IMR-90 (cell line): ENCODE data around the gene TMCC3. TPM values are rescaled to one million over a fixed set of nuclear protein-coding genes. Genes with fewer than 3 reads are reported as not detected.

Experiments used
- ATAC-seq: fragments of 200-7000 bp; cut with Tn5 transposase; 2 replicates; pipeline ENCODE4 v1.9.1; 2020; ENCODE audit warnings: low read depth, mild to moderate bottlenecking, moderate library complexity
- BruUV-seq: library from RNA; stranded (reverse); fragments of 400-500 nt; replicated peaks from 2 replicates; lab custom pipeline; 2021; lab: Mats Ljungman, UMichigan
- CTCF ChIA-PET: fragments of 300-600 bp; formaldehyde crosslinking; extraction: SDS; loops from one replicate; lab custom pipeline; 2021; ENCODE audit warnings: antibody characterized with exemption; lab: Yijun Ruan, JAX
- POLR2A ChIA-PET: fragments of 300-600 bp; sonication (Branson Sonifier 250); formaldehyde crosslinking; loops from one replicate; lab custom pipeline; 2022; ENCODE audit warnings: antibody characterized with exemption; ENCODE audit not compliant: unreplicated experiment; lab: Charles Lee
- DNase-seq: peaks from one replicate; pipeline ENCODE4 v3.0.0; 2013
- H2AFZ ChIP-seq: replicated peaks from 2 replicates; pipeline ENCODE3; 2013; ENCODE audit warnings: low read length, mild to moderate bottlenecking; ENCODE audit not compliant: poor library complexity
- H2AK5ac ChIP-seq: 2 replicates; pipeline ENCODE4 v1.6.1; 2013; ENCODE audit warnings: low read depth, low read length, inconsistent platforms
- H2AK9ac ChIP-seq: replicated peaks from 2 replicates; pipeline ENCODE3; 2013; ENCODE audit warnings: mild to moderate bottlenecking, low read depth, low read length, moderate library complexity; ENCODE audit not compliant: poor library complexity
- H2BK120ac ChIP-seq: 2 replicates; pipeline ENCODE4 v1.6.1; 2013; ENCODE audit warnings: low read depth, low read length, inconsistent platforms
- H2BK15ac ChIP-seq: 3 replicates; pipeline ENCODE4 v1.6.1; 2013; ENCODE audit warnings: low read depth, low read length, inconsistent platforms
- H2BK20ac ChIP-seq: 2 replicates; pipeline ENCODE4 v1.6.1; 2013; ENCODE audit warnings: low read depth, mild to moderate bottlenecking, inconsistent platforms, low read length, moderate library complexity
- H2BK5ac ChIP-seq: 2 replicates; pipeline ENCODE4 v1.6.1; 2013; ENCODE audit warnings: mild to moderate bottlenecking, low read depth, low read length, inconsistent platforms; ENCODE audit not compliant: poor library complexity, severe bottlenecking
- H3K14ac ChIP-seq: replicated peaks from 2 replicates; pipeline ENCODE4 v1.6.1; 2013; ENCODE audit warnings: low read depth, low read length, inconsistent platforms
- H3K18ac ChIP-seq: 2 replicates; pipeline ENCODE4 v1.6.1; 2013; ENCODE audit warnings: low read depth, low read length, control low read depth
- H3K23ac ChIP-seq: 2 replicates; pipeline ENCODE4 v1.6.1; 2013; ENCODE audit warnings: low read depth, low read length, inconsistent platforms
- H3K27ac ChIP-seq: 2 replicates; pipeline ENCODE4 v1.5.1; 2013; ENCODE audit warnings: mild to moderate bottlenecking, control low read depth, low read length; ENCODE audit not compliant: insufficient read depth
- H3K27me3 ChIP-seq: 2 replicates; pipeline ENCODE4 v1.6.1; 2013; ENCODE audit warnings: low read length; ENCODE audit not compliant: control insufficient read depth, insufficient read depth
- H3K36me3 ChIP-seq: 2 replicates; pipeline ENCODE4 v1.6.1; 2013; ENCODE audit warnings: low read length, mixed read lengths; ENCODE audit not compliant: control insufficient read depth, insufficient read depth
- H3K4ac ChIP-seq: 2 replicates; pipeline ENCODE4 v1.6.1; 2013; ENCODE audit warnings: low read depth, low read length, inconsistent platforms
- H3K4me1 ChIP-seq: 2 replicates; pipeline ENCODE4 v1.6.1; 2013; ENCODE audit warnings: low read length, mixed read lengths; ENCODE audit not compliant: control insufficient read depth, insufficient read depth
- H3K4me2 ChIP-seq: 2 replicates; pipeline ENCODE4 v1.6.1; 2013; ENCODE audit warnings: low read depth, mild to moderate bottlenecking, control low read depth, low read length, moderate library complexity
- H3K4me3 ChIP-seq: 2 replicates; pipeline ENCODE4 v1.5.1; 2013; ENCODE audit warnings: low read depth, mild to moderate bottlenecking, control low read depth, low read length, moderate library complexity; ENCODE audit not compliant: insufficient read depth
- H3K56ac ChIP-seq: 2 replicates; pipeline ENCODE4 v1.6.1; 2013; ENCODE audit warnings: low read length, inconsistent platforms; ENCODE audit not compliant: insufficient read depth; ENCODE audit errors: extremely low read depth
- H3K79me1 ChIP-seq, 2 experiments: 2 replicates each; pipeline ENCODE4 v1.6.1; 2013; ENCODE audit warnings: low read length in 2 of 2, inconsistent platforms in 1 of 2, low read depth in 1 of 2
- H3K9ac ChIP-seq: 2 replicates; pipeline ENCODE4 v1.6.1; 2013; ENCODE audit warnings: low read depth, low read length, control low read depth
- H3K9me1 ChIP-seq: 2 replicates; pipeline ENCODE4 v1.6.1; 2013; ENCODE audit warnings: low read length, inconsistent platforms; ENCODE audit not compliant: insufficient read depth
- H3K9me3 ChIP-seq: 2 replicates; pipeline ENCODE4 v1.6.1; 2013; ENCODE audit warnings: low read length; ENCODE audit not compliant: control insufficient read depth, insufficient read depth
- H4K20me1 ChIP-seq: 2 replicates; pipeline ENCODE4 v1.6.1; 2013; ENCODE audit warnings: low read length, inconsistent platforms; ENCODE audit not compliant: insufficient read depth
- H4K5ac ChIP-seq: 2 replicates; pipeline ENCODE4 v1.6.1; 2013; ENCODE audit warnings: mild to moderate bottlenecking, low read depth, low read length, control low read depth
- H4K8ac ChIP-seq, 2 experiments: 2 replicates each; pipeline ENCODE4 v1.6.1; 2013; ENCODE audit warnings: low read depth in 2 of 2, low read length in 2 of 2, control low read depth in 1 of 2, inconsistent platforms in 1 of 2
- H4K91ac ChIP-seq: 2 replicates; pipeline ENCODE4 v1.6.1; 2013; ENCODE audit warnings: low read depth, low read length, inconsistent platforms; ENCODE audit not compliant: insufficient read depth
- BHLHE40 ChIP-seq: fragments of 150-350 bp; IDR thresholded peaks from 2 replicates; pipeline ENCODE4 v1.6.1; 2016; ENCODE audit warnings: mild to moderate bottlenecking, low read depth, low read length
- CHD1 ChIP-seq: IDR thresholded peaks from 2 replicates; pipeline ENCODE4 v1.6.1; 2012; ENCODE audit warnings: low read depth, low read length, improper control_type of control experiment
- ELK1 ChIP-seq: fragments of 150-350 bp; IDR thresholded peaks from 2 replicates; pipeline ENCODE4 v1.6.1; 2016; ENCODE audit warnings: low read depth, mild to moderate bottlenecking, low read length, moderate library complexity, borderline replicate concordance
- FOS ChIP-seq: fragments of 150-350 bp; IDR thresholded peaks from 2 replicates; pipeline ENCODE4 v1.6.1; 2016; ENCODE audit warnings: low read depth, low read length
- MAFK ChIP-seq: IDR thresholded peaks from 2 replicates; pipeline ENCODE4 v1.6.1; 2012; ENCODE audit warnings: low read depth, low read length, improper control_type of control experiment
- MXI1 ChIP-seq: IDR thresholded peaks from 2 replicates; pipeline ENCODE4 v1.6.1; 2012; ENCODE audit warnings: low read depth, mild to moderate bottlenecking, low read length, moderate library complexity, borderline replicate concordance
- NFE2L2 ChIP-seq: fragments of 150-350 bp; IDR thresholded peaks from 2 replicates; pipeline ENCODE4 v1.6.1; 2016; ENCODE audit warnings: low read depth, mild to moderate bottlenecking, low read length
- RCOR1 ChIP-seq: IDR thresholded peaks from 2 replicates; pipeline ENCODE4 v1.6.1; 2012; ENCODE audit warnings: mild to moderate bottlenecking, low read length, improper control_type of control experiment; ENCODE audit not compliant: insufficient replicate concordance
- RFX5 ChIP-seq: IDR thresholded peaks from 2 replicates; pipeline ENCODE4 v1.8.0; 2012; ENCODE audit warnings: low read depth, mild to moderate bottlenecking, low read length, moderate library complexity
- WGBS, 2 experiments: methylation state at CpG; one replicate each; pipeline versions ENCODE4 v1.1.5 to v1.1.7; 2013; ENCODE audit warnings: missing lambda C conversion rate in 2 of 2; ENCODE audit not compliant: insufficient read length in 1 of 2; ENCODE audit errors: extremely low coverage in 2 of 2; 5-methylcytosine and 5-hydroxymethylcytosine counted together
- dilution Hi-C: fragments of 300-500 bp; cut with HindIII; formaldehyde crosslinking; loops from one replicate; pipeline ENCODE4 v1.14.3; 2018; ENCODE audit warnings: low sequenced_read_pairs; ENCODE audit not compliant: unreplicated experiment
- in situ Hi-C: fragments of 300-500 bp; cut with MboI; formaldehyde crosslinking; loops from 3 replicates; pipeline ENCODE4 v1.14.3; 2019; ENCODE audit warnings: low sequenced_read_pairs, inconsistent platforms, mixed read lengths
- intact Hi-C: fragments of 100-400 bp; cut with micrococcal nuclease; formaldehyde crosslinking; loops from 2 replicates; pipeline ENCODE4 v1.10.0; 2022
- polyA plus RNA-seq, 3 experiments: library from polyadenylated mRNA; depleted of rRNA; stranded (reverse); fragments of >200 nt; gene quantifications; 2 replicates each; pipeline ENCODE4 v1.2.3, GENCODE V29; 2012; ENCODE audit warnings: low replicate concordance in 1 of 3
- total RNA-seq: library from RNA; depleted of rRNA; stranded (reverse); fragments of >200 nt; gene quantifications from 2 replicates; pipeline ENCODE4 v1.2.3, GENCODE V29; 2012

TMCC3 gene
- total and polyA plus RNA-seq, 2 of the 4 experiments (the other 2 are of a cell fraction) = 0.14 to 0.36 TPM

- Histone ChIP-seq H4K5ac (no peak overlapping the region), H3K56ac (no peak overlapping the region), H3K14ac (no peak overlapping the region), H3K4ac (no peak overlapping the region), H2BK120ac (no peak overlapping the region), H3K36me3 (no peaks in the 10 kb centered on the region), H4K20me1 (no peaks in the 10 kb centered on the region), H3K23ac (no peak overlapping the region), H3K79me1 (no peaks in the 10 kb centered on the region), H4K8ac (no peak overlapping the region), H3K9ac (no peak overlapping the region), H3K27me3 (peaks cover 8% of the 10 kb centered on the region), H3K9me3 (no peaks in the 10 kb centered on the region), H3K4me3 (no peak overlapping the region), H3K4me2 (no peak overlapping the region), H3K4me1 (no peaks in the 10 kb centered on the region), H3K9me1 (no peaks in the 10 kb centered on the region), H2BK15ac (no peak overlapping the region), H2BK5ac (no peak overlapping the region), H4K91ac (no peak overlapping the region), H2AK9ac (no peak overlapping the region), H2BK20ac (no peak overlapping the region), H3K27ac (no peak overlapping the region), H3K18ac (no peak overlapping the region), H2AFZ (no peak overlapping the region), H2AK5ac (no peak overlapping the region)
- ATAC-seq = no peak
- in situ Hi-C loops (no loop called here), dilution Hi-C loops (no loop called here), intact Hi-C loops (no loop called here)
- no CpG with 5 or more reads among the region's 3 CpGs for WGBS, 2 experiments
- no peak for DNase-seq
- ChIA-PET CTCF (no interaction called here), POLR2A (no interaction called here)
- TF ChIP-seq MAFK (no peak), MXI1 (no peak), CHD1 (no peak), RFX5 (no peak), ELK1 (no peak), NFE2L2 (no peak), RCOR1 (no peak), FOS (no peak), BHLHE40 (no peak)
- BruUV-seq = no TSS peak
These were observed 6.8 kb downstream of the TMCC3 start for GRCh38 chr12:94643606-94644005.
